OCI-M2 (cell line): ENCODE data around the gene APOBEC3A.
"Not testable (repeated sequence)": the region's sequence is repeated elsewhere in the genome, so short reads cannot be mapped to it uniquely, and the experiment has no call there.

Experiments used
- DNase-seq: peaks from one replicate; lab custom pipeline; 2025; ENCODE audit not compliant: unreplicated experiment; lab: John Stamatoyannopoulos, UW

The APOBEC3A gene

GRCh38 chr22:38977289-38977688 lies 19.9 kb downstream of the APOBEC3A start:
- DNase-seq: not testable (repeated sequence)

GRCh38 chr22:38980587-38980986 lies 23.2 kb downstream of the APOBEC3A start:
- not testable (repeated sequence) for DNase-seq

- peak; percentile 20 for DNase-seq
These were observed 23.9 kb downstream of the APOBEC3A start for GRCh38 chr22:38981005-38981991.

GRCh38 chr22:38981992-38982927 lies 24.9 kb downstream of the APOBEC3A start, which contains the start of gene APOBEC3B:
Gene APOBEC3B (plus strand): TSS chr22:38982347. CDS start chr22:38982454, 107 bp downstream.
- peak; percentile 51 for DNase-seq

GRCh38 chr22:38984224-38984623 lies 26.8 kb downstream of the APOBEC3A start:
- peak; percentile 14 for DNase-seq

GRCh38 chr22:38984784-38985757 lies 27.7 kb downstream of the APOBEC3A start:
- DNase-seq: not testable (repeated sequence)

- DNase-seq: no peak
These were observed 29.2 kb downstream of the APOBEC3A start for GRCh38 chr22:38986629-38987028.

GRCh38 chr22:38987171-38987895 lies 29.9 kb downstream of the APOBEC3A start:
- no peak for DNase-seq

GRCh38 chr22:38989466-38989865 lies 32.1 kb downstream of the APOBEC3A start:
- no peak for DNase-seq

- not testable (repeated sequence) for DNase-seq
These were observed 35.5 kb downstream of the APOBEC3A start for GRCh38 chr22:38992871-38993371.

GRCh38 chr22:38996105-38996504 lies 38.7 kb downstream of the APOBEC3A start:
- no peak for DNase-seq

- DNase-seq: no peak
These were observed 40.1 kb downstream of the APOBEC3A start for GRCh38 chr22:38997518-38997917.

- no peak for DNase-seq
These were observed 45.8 kb downstream of the APOBEC3A start for GRCh38 chr22:39003165-39003638.

- DNase-seq: no peak
These were observed 49.8 kb downstream of the APOBEC3A start for GRCh38 chr22:39007177-39007576.

- DNase-seq: not testable (repeated sequence)
These were observed 51.0 kb downstream of the APOBEC3A start for GRCh38 chr22:39008271-39008850.

GRCh38 chr22:39010946-39011345 lies 53.5 kb downstream of the APOBEC3A start:
- DNase-seq: no peak
